HG03571 (cell line): ENCODE data around the gene CPS1.

ENCODE experiments used
- ATAC-seq: cut with Tn5 transposase; IDR thresholded peaks from one replicate; pipeline ENCODE4 v1.9.1; 2021; ENCODE audit not compliant: unreplicated experiment

Gene CPS1

DNA sequence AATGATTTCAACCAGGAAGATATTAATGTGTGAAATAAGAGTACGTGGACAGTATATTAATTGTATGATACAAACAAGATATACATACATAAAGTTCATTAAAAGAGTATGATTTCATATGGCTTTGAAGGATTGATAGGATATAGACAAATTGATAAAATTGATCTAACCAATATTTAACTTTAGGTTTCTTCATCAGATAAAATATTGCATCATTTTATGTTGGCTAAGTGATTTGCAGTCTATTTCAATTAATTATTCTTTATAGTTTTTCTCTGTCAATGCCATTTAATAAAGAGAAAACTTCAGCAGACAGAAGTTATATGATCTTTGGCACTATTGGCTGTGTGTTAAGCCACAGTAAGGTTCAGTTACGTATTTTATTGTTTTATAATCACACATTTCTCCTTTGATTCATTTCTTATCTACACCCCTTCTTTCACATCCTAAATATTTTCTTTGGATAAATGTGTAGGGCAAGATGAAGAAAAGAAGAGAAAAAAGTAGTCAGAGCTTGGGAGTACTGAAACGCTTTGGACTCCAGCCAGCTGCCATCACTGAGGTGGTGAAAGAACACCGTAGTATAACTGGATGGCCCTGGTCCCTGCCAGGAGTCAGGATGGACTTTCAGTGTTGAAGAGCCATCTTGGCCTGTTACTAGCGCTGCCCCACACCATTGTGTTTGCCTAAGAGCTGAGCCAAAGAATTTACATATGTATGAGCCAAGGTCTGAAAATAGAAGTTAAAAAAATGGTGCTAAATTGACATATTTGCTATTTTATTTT is 9.8 kb upstream of the CPS1 start:
- ATAC-seq, result no peak

DNA sequence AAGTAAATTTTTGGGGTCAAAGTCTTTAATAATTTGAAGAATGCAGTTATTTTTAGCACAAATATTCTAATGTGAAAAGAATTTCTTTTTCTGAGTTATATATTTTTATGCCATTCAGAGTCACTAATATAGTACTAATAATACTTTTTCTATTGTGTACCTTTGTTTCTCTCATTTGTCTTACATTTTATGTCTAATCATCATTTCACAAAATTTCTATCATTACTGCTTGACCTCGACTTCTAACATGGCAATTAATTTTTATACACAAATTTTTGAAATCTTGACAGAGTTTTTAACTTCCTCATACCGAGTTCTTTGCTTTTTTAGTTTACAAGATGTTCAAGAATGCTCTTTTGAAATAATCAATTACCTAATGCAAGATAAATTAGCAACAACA is 8.4 kb upstream of the CPS1 start:
- no peak for ATAC-seq

DNA sequence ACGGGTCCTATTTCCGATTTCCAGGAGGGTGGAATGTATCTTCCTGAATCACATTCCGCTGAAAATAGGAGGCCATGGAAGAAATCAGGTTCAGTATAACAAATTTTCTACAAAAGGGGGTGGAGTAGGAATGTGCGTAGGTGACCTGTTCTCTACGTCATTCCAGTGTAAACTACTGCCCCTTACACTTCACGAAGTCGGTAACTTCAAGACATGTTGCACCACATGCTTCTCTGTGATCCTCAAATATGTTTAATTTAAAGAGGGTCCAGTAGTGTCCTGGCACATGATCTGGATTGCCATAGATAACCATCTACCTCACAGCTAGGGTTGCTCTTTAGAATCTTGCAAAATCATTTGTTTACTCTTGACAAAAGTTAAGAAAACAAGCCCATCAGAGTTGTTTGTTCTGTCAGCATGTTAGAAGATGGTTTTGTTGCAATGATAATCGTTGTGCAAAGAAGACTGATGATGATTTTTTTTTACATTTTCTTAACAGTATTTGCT is 7.5 kb upstream of the CPS1 start:
- ATAC-seq, result no peak

DNA sequence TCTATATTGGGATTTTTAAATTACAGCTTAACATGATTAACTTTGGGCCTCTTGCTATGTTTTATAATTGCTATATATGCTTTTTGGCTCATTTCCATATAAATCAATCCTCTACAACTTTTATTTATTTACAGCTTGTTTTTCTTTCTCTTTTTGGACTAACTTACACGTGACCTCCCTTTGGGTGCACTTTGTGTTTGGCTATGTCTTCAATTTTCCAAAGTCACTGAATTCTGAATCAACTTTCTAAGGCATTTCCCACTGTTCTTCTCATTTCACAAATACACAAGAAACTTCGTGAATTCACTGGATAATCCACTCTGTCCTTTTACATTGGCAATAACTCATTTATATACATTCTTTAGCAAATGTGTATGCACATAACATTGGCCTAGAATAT is 5.4 kb upstream of the CPS1 start:
- no peak for ATAC-seq

DNA sequence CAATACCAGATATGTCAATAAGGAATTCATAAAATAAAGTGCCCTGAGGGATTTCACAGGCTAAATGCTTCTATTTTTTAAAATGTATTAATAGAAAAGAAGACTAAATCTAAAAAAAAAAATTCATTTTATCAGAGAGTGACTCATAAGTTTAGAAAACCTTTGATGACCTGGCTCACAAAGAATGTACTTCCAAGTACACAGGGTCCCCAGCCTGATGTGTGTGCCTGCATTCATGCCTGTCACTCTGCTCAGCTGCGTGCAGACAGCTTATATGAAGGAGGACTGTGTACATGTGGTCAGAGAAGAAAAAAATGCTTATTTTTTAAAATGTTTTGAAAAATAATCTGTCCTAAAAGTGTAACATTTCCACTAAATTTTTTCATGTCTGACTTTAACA is 3.0 kb upstream of the CPS1 start:
- ATAC-seq, result no peak

DNA sequence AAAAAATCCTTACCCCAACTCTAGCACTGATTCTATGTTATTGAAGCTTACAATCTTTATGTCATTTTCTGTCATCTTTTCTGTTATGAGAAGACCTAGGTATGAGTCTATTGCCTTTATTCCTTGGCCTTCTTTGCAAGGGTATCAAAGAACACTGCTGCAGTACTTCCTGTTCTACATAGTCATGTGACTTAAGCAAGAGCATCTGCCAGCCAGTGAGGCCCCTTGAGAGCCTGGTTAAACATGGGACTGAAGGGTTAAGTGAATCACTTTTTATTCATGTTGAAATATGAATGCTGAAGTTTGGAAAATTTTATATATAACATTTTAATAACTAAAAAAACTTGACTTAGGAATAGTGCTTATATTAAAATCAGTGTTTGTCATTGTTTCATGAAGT is 844 bp upstream of the CPS1 start:
- no peak for ATAC-seq

DNA sequence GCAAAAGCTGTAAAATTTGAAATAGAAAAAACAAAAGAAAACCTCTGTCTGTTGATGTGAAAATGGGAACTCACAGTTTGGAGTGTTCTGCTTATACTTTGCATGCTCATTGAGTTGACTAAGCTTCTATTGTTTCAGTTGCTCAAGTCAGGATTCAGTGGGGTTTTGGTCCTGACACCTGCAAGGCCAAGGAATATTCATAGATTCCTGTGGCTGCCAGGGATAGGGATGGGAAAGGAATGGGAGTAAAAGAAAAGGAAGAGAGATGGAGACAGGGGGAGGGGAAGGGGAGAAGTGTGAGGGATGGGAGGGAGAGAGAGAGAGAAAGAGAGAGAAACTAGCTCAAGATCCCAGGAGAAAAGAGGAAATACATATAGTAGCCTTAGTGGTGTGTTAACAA is 1.3 kb downstream of the CPS1 start:
- ATAC-seq, result no peak

DNA sequence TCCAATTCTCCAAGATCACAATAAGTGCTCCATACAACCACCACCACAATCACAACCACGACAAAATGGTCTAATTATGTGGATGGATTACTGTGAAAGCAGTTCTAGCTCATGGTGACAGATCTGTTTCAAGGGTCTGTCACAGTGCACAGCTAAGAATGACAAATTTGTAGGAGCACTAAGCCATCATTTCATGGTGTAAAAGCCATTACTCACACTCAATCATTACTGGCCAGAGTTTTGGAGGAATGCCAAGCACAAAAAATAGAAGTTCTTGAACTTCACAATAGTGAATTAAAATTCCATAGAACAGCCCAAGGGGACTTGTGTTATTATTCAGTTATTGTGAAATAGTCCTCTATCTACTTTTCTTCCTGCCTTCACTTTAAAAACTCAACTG is 2.3 kb downstream of the CPS1 start:
- ATAC-seq, result no peak

DNA sequence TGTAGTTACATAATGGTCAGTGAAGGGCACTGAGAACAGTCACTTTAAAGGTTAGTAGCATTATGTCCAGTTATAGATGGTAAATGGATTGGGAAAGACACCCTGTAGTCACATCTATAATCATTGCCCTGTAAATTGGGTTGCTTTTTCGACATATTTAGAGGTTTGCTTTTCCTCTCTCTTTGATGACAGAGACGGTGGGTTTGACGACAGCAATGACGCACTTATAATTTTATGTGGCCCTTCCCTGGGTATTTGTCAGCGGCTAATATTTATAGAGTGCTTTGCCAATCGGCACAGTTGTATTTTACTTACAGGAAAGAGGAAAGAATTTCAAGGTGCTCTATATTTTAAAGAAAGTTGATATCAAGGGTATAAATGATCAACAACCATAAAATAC is 2.8 kb downstream of the CPS1 start:
- ATAC-seq, result no peak

DNA sequence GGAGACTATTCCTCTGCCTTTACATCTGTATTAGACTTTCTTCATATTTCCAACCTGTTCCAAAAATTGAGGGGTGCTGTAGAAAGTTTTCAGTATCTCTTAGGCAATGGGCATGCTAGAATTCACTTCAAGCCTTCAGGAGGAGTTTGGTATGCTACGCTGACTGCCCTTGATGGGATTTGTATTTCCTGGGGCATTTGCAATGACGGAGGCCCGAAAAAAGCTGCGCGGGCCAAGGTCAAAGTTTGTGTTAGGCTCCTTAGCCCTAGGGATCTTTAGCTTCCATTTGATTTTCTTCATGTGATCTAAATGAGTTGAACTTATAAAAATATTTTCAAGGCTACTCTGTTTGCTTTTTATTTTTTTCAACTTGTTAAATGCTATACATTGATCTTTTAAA is 5.1 kb downstream of the CPS1 start:
- no peak for ATAC-seq

DNA sequence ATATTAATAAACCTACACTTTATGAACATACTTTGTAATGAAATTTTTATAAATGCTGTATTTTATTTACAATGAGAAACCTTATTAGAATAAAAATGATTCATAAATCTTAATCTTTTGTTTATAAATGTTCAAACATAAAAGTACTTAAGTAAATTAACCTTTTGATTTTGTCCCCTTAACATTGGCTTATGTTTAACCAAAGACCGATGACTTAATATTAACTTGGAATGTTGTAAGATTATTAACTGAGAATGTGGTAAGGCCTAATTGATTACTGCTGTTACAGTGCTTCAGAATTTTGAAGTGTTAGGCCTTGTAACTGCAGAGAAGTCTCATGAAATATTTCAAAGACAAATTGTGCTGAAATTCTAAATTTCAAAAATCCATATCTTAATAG is 5.7 kb downstream of the CPS1 start:
- no peak for ATAC-seq

DNA sequence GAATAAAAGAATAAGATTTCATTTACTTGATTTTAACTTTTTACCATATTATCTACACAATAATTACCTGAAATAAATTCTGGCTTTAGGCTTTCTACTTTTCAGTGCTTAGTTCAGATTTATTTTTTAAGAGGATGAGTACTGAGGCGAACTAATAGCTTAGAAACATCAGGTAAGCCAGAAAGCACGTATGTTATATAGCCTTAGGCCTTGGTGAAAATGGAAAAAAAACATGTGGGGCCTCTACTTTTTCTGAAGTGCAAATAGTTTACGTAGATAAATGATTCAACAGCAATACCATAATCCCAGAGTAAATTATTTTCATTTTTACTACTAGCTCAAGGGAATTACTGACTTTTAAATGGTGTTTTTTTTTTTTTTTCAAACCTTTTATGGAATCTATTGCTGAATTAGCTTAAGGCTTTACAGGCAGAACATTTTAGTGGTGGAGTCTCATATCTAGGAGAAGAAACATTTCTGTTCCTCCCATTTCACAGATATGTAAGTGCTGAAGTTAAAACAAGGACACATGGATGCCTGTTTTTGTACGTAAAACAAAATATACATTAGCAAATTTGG is 6.2 kb downstream of the CPS1 start:
- ATAC-seq, result no peak

DNA sequence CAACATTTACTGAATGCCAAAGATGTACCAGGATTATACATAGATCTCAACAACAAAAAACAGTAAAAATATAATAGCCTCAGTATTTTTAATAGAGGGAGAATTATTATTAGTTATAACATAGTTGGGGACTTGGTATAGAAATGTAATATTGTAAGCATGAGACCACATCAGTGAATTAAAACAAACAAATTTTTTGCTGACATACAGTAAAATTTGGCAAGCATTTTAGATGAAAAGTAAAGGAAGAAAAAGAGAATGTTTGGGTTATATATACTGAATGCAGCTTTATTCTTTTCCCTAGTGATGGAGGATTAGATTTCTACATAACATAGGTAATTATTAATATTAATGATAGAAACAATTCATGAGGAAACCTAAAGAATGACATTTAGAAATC is 10.9 kb downstream of the CPS1 start:
- no peak for ATAC-seq

DNA sequence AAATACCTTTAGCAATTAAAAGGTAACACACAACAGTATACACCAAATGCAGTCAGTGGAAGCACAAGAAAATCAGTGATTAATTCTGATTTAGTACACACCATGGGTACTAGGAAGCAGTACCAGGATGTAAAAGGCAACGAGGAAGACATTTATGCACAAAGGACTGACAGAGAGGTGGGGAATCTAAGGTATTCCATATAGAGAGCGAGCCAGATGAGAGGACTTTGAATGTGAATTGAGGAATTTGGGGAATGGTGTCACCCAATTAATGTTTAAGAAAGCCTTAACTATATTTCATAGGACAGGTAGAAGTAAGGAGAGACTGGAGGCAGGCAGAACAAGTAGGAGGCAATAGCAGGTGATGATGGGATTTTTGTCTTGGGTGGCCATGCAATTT is 11.7 kb downstream of the CPS1 start:
- ATAC-seq, result no peak

DNA sequence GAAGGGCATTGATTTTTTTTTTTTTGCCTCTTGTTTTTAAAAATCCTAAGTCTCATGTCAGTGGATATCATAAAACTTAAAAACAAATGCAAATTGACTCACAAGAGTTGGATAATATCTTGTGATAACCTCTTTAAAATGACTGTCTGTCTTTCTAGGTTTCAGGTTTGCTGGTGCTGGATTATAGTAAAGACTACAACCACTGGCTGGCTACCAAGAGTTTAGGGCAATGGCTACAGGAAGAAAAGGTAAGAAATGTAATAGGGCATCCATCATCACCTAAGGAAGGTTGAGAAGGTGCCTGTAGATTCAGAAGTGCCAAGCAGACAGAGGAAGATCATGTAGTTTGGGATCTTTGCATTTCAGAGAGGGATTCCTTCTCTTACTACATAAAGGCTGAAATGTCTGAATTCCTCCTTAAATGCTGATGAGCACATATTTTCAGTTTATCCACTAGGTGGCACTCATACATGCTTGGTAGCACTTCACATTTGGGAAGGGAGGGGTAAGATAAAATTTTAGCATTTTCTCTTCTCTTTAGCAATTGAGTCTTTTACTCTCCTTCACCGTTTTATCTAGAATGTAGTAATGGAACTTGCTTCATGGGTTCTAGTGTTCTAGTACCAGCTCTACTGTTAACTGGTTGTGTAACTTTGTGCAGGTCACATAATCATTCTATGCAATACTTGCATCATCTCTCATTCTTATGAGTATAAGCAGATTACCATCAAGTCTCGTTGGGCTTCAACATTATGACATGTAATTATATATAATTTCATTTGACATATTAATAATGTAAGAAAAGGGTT is 21.1 kb downstream of the CPS1 start:
- ATAC-seq, result peak; percentile 94

DNA sequence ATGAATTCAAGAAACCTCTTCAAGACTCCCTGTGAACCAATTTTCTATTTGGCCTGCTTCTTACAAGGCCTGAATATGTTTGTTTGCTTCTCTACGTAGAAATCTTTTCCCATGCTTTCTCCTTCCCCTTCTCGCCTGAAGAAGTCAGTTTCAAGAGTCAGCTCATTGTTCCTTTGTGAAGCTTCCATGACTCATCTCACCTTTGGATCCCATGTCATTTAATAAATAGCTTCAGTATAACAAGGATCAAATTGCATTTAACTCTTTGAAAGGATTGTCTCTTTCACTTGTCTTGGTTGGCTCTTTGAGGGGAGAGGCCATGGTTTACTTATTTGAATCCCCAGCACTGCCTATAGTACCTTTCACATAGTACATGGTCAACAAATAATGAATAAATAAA is 28.4 kb downstream of the CPS1 start:
- no peak for ATAC-seq

DNA sequence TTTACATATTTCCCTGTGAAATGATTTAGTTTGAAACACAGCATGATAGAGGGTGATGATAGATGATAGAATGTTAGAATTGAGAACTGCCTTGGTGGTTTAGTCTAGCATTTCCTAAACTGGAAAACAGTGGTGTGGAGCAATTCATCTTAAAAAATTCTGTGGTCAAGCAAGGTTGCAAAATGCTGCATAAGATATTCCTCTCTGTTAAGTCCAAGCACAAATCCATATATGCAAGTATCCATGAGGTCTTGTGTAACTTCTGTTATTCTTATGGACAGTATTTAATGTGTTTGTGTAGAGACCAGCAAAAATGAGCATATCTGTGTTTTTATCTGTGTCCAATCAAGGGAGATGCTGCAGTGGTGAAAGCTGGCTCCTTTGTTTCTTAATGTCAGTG is 30.0 kb downstream of the CPS1 start:
- ATAC-seq, result no peak

DNA sequence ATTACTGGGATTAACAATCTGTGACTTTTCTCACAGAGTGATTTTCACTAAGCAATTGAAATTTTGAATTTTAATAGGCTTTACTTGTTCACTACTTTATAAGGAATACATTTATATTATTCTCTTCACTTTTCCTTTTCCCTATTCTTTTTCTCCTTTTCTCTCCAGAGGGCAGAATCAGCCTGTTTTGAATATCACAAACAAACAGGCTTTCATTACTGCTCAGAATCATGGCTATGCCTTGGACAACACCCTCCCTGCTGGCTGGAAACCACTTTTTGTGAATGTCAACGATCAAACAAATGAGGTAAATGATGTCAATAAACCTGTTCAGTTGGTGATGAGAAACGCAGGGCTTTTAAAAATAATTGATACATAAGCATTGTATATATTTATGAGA is 35.3 kb downstream of the CPS1 start:
- ATAC-seq, result no peak

DNA sequence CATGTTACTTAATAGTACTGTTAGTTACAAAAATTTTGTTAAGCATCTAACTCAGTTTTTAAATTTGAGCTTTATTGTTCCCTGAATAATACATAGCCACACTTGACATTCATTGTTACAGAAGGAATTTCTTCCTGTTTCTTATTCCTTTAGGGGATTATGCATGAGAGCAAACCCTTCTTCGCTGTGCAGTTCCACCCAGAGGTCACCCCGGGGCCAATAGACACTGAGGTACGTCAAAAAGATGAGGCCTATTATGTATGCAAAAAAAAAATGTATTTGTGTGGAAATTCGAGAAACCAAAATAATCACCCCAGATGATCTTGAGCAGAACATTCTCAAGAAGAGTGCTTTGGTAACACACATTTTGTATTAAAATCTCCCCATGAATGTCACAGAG is 36.3 kb downstream of the CPS1 start:
- no peak for ATAC-seq

DNA sequence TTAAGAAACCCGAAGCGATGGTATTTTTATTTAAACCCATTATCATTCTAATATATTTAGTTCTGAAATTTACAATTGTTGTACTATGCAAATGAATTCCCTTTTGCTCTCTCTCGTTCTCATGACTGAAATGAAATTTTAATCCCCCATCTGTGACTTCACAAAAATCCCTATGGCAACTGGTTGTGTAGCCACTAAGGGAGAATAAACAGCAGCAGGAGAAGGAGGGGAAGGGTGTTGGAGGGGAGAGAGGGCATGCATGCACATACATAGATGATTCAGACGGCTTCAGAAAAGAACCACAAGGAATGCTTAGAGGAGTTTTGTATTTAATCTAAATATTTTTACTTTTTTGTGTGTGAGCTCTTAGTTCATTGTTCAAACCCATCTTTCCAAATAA is 36.8 kb downstream of the CPS1 start:
- no peak for ATAC-seq

DNA sequence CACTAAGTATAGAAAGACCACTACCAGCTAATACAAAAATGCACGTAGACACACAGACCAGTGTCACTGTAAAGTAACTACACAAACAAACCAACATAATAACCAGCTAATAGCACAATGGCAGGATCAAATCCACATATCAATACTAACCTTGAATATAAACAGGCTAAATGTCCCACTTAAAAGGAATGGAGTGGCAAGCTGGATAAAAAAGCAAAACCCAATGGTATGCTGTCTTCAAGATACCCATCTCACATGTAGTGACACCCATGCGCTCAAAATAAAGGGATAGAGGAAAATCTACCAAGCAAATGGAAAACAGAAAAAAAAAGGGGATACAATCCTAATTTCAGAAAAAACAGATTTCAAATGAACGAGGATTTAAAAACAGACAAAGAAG is 41.8 kb downstream of the CPS1 start:
- no peak for ATAC-seq

DNA sequence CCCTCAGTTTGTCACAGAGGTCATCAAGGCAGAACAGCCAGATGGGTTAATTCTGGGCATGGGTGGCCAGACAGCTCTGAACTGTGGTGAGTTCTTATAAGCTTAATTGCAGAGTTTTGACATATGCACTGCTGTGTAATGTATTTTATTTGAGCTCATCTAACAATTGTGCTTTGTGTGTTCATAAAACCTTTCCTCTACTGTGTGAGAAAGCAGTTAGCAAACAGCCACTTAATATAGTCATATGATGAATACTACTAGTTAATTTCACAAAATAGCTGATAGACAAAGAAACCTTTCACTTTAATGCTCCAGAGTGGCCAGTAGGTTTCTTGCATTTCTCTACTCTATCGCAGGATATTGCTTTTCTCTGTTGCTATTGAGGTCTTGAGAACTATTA is 43.1 kb downstream of the CPS1 start:
- no peak for ATAC-seq
